K562 (cell line): ENCODE measurements around the gene WNK2. TPM values are rescaled to one million over a fixed set of nuclear protein-coding genes. Genes with fewer than 3 reads are reported as not detected.
A peak's percentile ranks its signal among the peaks of the same experiment; 100 is the strongest.

Experiments used
- ATAC-seq: fragments of 200-7000 bp; cut with Tn5 transposase; 3 replicates; pipeline ENCODE4 v1.9.1; 2020; ENCODE audit warnings: moderate library complexity
- BruUV-seq: library from RNA; stranded (reverse); fragments of 400-500 nt; replicated peaks from 2 replicates; lab custom pipeline; 2021; lab: Mats Ljungman, UMichigan
- CTCF ChIA-PET: fragments of 300-600 bp; formaldehyde crosslinking; extraction: SDS; loops from one replicate; lab custom pipeline; 2021; ENCODE audit warnings: low intra/inter-chr PET ratio; lab: Yijun Ruan, JAX
- POLR2A ChIA-PET: fragments of 300-600, 350-650 bp; sonication (Branson Sonifier 250); formaldehyde crosslinking; extraction: SDS; loops from one replicate; lab custom pipeline; 2021; ENCODE audit warnings: antibody characterized with exemption, inconsistent platforms; lab: Yijun Ruan, JAX
- DNase-seq, 4 experiments: peaks; one replicate each; pipeline versions ENCODE4 v3.0.0 to v3.0.0-alpha.2; 2011 to 2018; ENCODE audit warnings: low spot score in 3 of 4, mixed read lengths in 3 of 4; ENCODE audit errors: extremely low read depth in 1 of 4
- FAIRE-seq: peaks from 2 replicates; lab custom pipeline; 2011; peaks lifted over from hg19 to GRCh38; lab: Jason Lieb, UNC
- H2AFZ ChIP-seq: 2 replicates; pipeline ENCODE4 v1.6.0; 2011; ENCODE audit warnings: low read depth, low read length, control low read depth, inconsistent platforms
- H3K27ac ChIP-seq: fragments of 200-600 bp; 3 replicates; pipeline ENCODE4 v1.8.0; 2011; ENCODE audit warnings: low read depth, mild to moderate bottlenecking, control low read depth, inconsistent platforms, low read length, moderate library complexity, mixed read lengths; ENCODE audit errors: extremely low read depth
- H3K27me3 ChIP-seq, 2 experiments: fragments of 300-600 bp in 1 of 2; 2 replicates in 1 of 2; 3 replicates in 1 of 2; pipeline versions ENCODE4 v1.6.0 to v1.8.0; 2011; ENCODE audit warnings: inconsistent platforms in 2 of 2, low read length in 2 of 2, mild to moderate bottlenecking in 1 of 2, mixed read lengths in 1 of 2, moderate library complexity in 1 of 2; ENCODE audit not compliant: control insufficient read depth in 2 of 2, insufficient read depth in 2 of 2
- H3K36me3 ChIP-seq: fragments of 300-600 bp; 3 replicates; pipeline ENCODE4 v1.8.0; 2011; ENCODE audit warnings: mild to moderate bottlenecking, low read length, inconsistent platforms; ENCODE audit not compliant: control insufficient read depth, insufficient read depth
- H3K4me1 ChIP-seq, 2 experiments: fragments of 200-600 bp in 1 of 2; replicated peaks in 1 of 2; 2 replicates in 1 of 2; 3 replicates in 1 of 2; pipeline versions ENCODE4 v1.5.1 to v1.8.0; 2011; ENCODE audit warnings: inconsistent platforms in 2 of 2, low read length in 2 of 2, mild to moderate bottlenecking in 1 of 2, mixed read lengths in 1 of 2, moderate library complexity in 1 of 2; ENCODE audit not compliant: control insufficient read depth in 2 of 2, insufficient read depth in 2 of 2
- H3K4me2 ChIP-seq: 2 replicates; pipeline ENCODE4 v1.6.1; 2011; ENCODE audit warnings: low read length, control low read depth, inconsistent platforms, mixed read lengths; ENCODE audit not compliant: insufficient read depth
- H3K4me3 ChIP-seq: fragments of 200-600 bp; sonication (generic), shearing (Covaris generic); 2 replicates; pipeline ENCODE4 v1.5.1; 2016; ENCODE audit warnings: control low read depth, inconsistent platforms
- H3K79me2 ChIP-seq: fragments of 200-600 bp; 3 replicates; pipeline ENCODE4 v1.8.0; 2011; ENCODE audit warnings: low read length, inconsistent platforms; ENCODE audit not compliant: control insufficient read depth, insufficient read depth
- H3K9ac ChIP-seq, 2 experiments: 2 replicates each; pipeline versions ENCODE4 v1.6.0 to v1.6.1; 2011; ENCODE audit warnings: low read depth in 2 of 2, low read length in 2 of 2, control low read depth in 1 of 2, inconsistent platforms in 1 of 2, mild to moderate bottlenecking in 1 of 2, mixed read lengths in 1 of 2; ENCODE audit not compliant: insufficient read depth in 1 of 2
- H3K9me1 ChIP-seq: one replicate; pipeline ENCODE4 v1.6.0; 2011; ENCODE audit warnings: inconsistent platforms, mild to moderate bottlenecking, low read length, moderate library complexity; ENCODE audit not compliant: control insufficient read depth, insufficient read depth
- H3K9me3 ChIP-seq: replicated peaks from 2 replicates; pipeline ENCODE4 v1.5.1; 2011; ENCODE audit warnings: low read depth, low read length, inconsistent platforms; ENCODE audit not compliant: control insufficient read depth, insufficient read depth
- H4K20me1 ChIP-seq: replicated peaks from 2 replicates; pipeline ENCODE4 v1.6.1; 2011; ENCODE audit warnings: low read length, inconsistent platforms, mixed read lengths; ENCODE audit not compliant: control insufficient read depth, insufficient read depth
- CBFB ChIP-seq: sonication (generic); formaldehyde crosslinking; IDR thresholded peaks from 2 replicates; pipeline ENCODE4 v1.4.0; 2020; ENCODE audit warnings: mild to moderate bottlenecking, missing genetic modification reagents
- CCAR2 ChIP-seq: fragments of 200-400 bp; formaldehyde crosslinking; IDR thresholded peaks from 2 replicates; pipeline ENCODE4 v1.6.1; 2017; ENCODE audit warnings: mild to moderate bottlenecking, low read depth, low read length
- ELF2 ChIP-seq: fragments of 250-450 bp; sonication (Bioruptor Pico); IDR thresholded peaks from 2 replicates; pipeline ENCODE4 v1.5.0; 2021; ENCODE audit warnings: mild to moderate bottlenecking
- FOXK1 ChIP-seq: sonication (generic); formaldehyde crosslinking; IDR thresholded peaks from 2 replicates; pipeline ENCODE4 v1.8.0; 2022; ENCODE audit warnings: missing genetic modification reagents, mild to moderate bottlenecking, borderline replicate concordance
- FOXM1 ChIP-seq, 2 experiments: fragments of 450-650 bp in 1 of 2; sonication (generic) in 1 of 2; formaldehyde crosslinking in 1 of 2; IDR thresholded peaks; 2 replicates each; pipeline versions ENCODE4 v1.6.1 to v1.9.0; 2017 to 2022; ENCODE audit warnings: low read depth in 2 of 2, mild to moderate bottlenecking in 2 of 2, missing genetic modification reagents in 1 of 2, moderate library complexity in 1 of 2
- HNRNPL ChIP-seq: fragments of 200-400 bp; formaldehyde crosslinking; IDR thresholded peaks from 2 replicates; pipeline ENCODE4 v1.6.1; 2017; ENCODE audit warnings: low read depth, mild to moderate bottlenecking, low read length
- HOMEZ ChIP-seq: fragments of 250-450 bp; sonication (Bioruptor Pico); IDR thresholded peaks from 2 replicates; pipeline ENCODE4 v1.4.0; 2020; ENCODE audit warnings: mild to moderate bottlenecking, moderate library complexity
- MAX ChIP-seq: sonication (generic); formaldehyde crosslinking; IDR thresholded peaks from 2 replicates; pipeline ENCODE4 v1.9.0; 2022; ENCODE audit warnings: mild to moderate bottlenecking, missing genetic modification reagents
- NFIX ChIP-seq: fragments of 250-450 bp; sonication (Bioruptor Pico); IDR thresholded peaks from 2 replicates; pipeline ENCODE4 v1.4.0; 2020; ENCODE audit warnings: low read depth, mild to moderate bottlenecking, moderate library complexity
- SMAD2 ChIP-seq: fragments of 150-350 bp; IDR thresholded peaks from 2 replicates; pipeline ENCODE4 v1.6.1; 2014; ENCODE audit warnings: low read depth, mild to moderate bottlenecking, low read length
- ZKSCAN1 ChIP-seq: fragments of 150-350 bp; IDR thresholded peaks from 2 replicates; pipeline ENCODE4 v1.6.1; 2016; ENCODE audit warnings: low read depth, low read length
- ZNF316 ChIP-seq: fragments of 450-650 bp; IDR thresholded peaks from 2 replicates; pipeline ENCODE4 v1.6.1; 2016
- ZNF384 ChIP-seq: IDR thresholded peaks from 2 replicates; pipeline ENCODE4 v1.6.1; 2012; ENCODE audit warnings: low read depth, low read length, improper control_type of control experiment
- WGBS: fragments of 100-300 bp; shearing (Covaris generic); methylation state at CpG from one replicate; pipeline ENCODE4 v1.1.6; 2016; ENCODE audit warnings: low coverage, mixed read lengths; ENCODE audit not compliant: insufficient coverage; ENCODE audit errors: missing lambda C conversion rate; 5-methylcytosine and 5-hydroxymethylcytosine counted together
- in situ Hi-C: fragments of 300-500 bp; cut with MboI; formaldehyde crosslinking; loops from 4 replicates; pipeline ENCODE4 v1.15.0; 2018; ENCODE audit warnings: inconsistent platforms, mixed read lengths
- intact Hi-C: fragments of 100-400 bp; cut with micrococcal nuclease; formaldehyde crosslinking; loops from 2 replicates; pipeline ENCODE4 v1.14.2; 2022
- polyA plus RNA-seq, 8 experiments: library from polyadenylated mRNA; depleted of rRNA in 4 of 8; stranded (reverse) in 5 of 8; unstranded in 3 of 8; fragments of >200 nt; fragmentation: Nextera tagmentation in 2 of 8; fragmentation: Illumina TruSeq in 1 of 8; extraction: Ambion mirVana in 2 of 8; extraction: Trizol in 1 of 8; gene quantifications; 2 replicates each; pipeline versions ENCODE4 v1.2.1 to v1.2.3, GENCODE V29; 2011 to 2014; ENCODE audit warnings: inconsistent platforms in 1 of 8, missing spikeins in 1 of 8
- total RNA-seq, 7 experiments: library from RNA; depleted of rRNA in 6 of 7; stranded (reverse); fragments of >200 nt in 6 of 7; fragmentation: Illumina TruSeq in 2 of 7; extraction: Trizol in 2 of 7; gene quantifications; 2 replicates each; pipeline versions ENCODE4 v1.2.1 to v1.2.3, GENCODE V29; 2011 to 2021; ENCODE audit warnings: low replicate concordance in 1 of 7

WNK2 gene
- total and polyA plus RNA-seq, 9 of the 15 experiments (the other 6 are each of a cell fraction or from before 2014, with no cell fraction given), result 0.36 to 3.3 (median 0.64) TPM; not detected in 2

- Histone ChIP-seq H3K9me1 (no peaks in the 10 kb centered on the region), H2AFZ (no peak overlapping the region), H3K27ac (no peak overlapping the region), H3K4me2 (no peak overlapping the region), H3K4me1 (peaks cover 0 to 7% of the 10 kb centered on the region in 2 experiments; a peak in 2 of 5 replicates), H4K20me1 (peaks cover 11% of the 10 kb centered on the region), H3K27me3 (peaks cover 51 to 74% of the 10 kb centered on the region in 2 experiments), H3K79me2 (no peaks in the 10 kb centered on the region), H3K36me3 (no peaks in the 10 kb centered on the region), H3K4me3 (no peak overlapping the region), H3K9me3 (no peaks in the 10 kb centered on the region)
- BruUV-seq, result no TSS peak
- intact Hi-C loops, result no loop called here
- no peak for ATAC-seq
- in situ Hi-C loops, result no loop called here
- ChIA-PET POLR2A (no interaction called here), CTCF (no interaction called here)
- no peak for DNase-seq
- FAIRE-seq, result no peak
- TF ChIP-seq ZNF316 (0 out of 2 replicates have a peak, but pooled peaks have one; percentile 6), ELF2 (CRISPR knock-in tag) (no peak)
- TF ChIP-seq, all 486 proteins: peak for 1
- no peak overlapping the region for H3K9ac ChIP-seq
- under 1% methylated on average over 19 of the region's 22 CpGs for WGBS
Observed at GRCh38 chr9:93178851-93179786, 4.8 kb upstream of the WNK2 start.

- H3K79me2 ChIP-seq, result no peaks in the 10 kb centered on the region
- 0% methylated on average over 1 of the region's 1 CpG for WGBS
- H3K9ac ChIP-seq, result no peak overlapping the region
- no peak overlapping the region for H3K27ac ChIP-seq
- no peaks in the 10 kb centered on the region for H3K36me3 ChIP-seq
- FAIRE-seq (no peak), DNase-seq (no peak), ATAC-seq (no peak)
- no peaks in the 10 kb centered on the region for H3K9me1 ChIP-seq
- H3K4me1 ChIP-seq, result peaks cover 0 to 22% of the 10 kb centered on the region in 2 experiments; a peak in 2 of 5 replicates
- no peak overlapping the region for H2AFZ ChIP-seq
- peaks cover 16% of the 10 kb centered on the region for H4K20me1 ChIP-seq
- intact Hi-C loops (no loop called here), in situ Hi-C loops (no loop called here)
- ChIA-PET CTCF (no interaction called here), POLR2A (interaction anchor here (0.6 to 0.8 kb wide), 3 partner anchors 11 to 380 kb away, joined by 3 to 4 read pairs (median 3); no protein-coding TSS in a partner anchor)
- H3K4me3 ChIP-seq, result no peak overlapping the region
- peaks cover 45 to 63% of the 10 kb centered on the region in 2 experiments; a peak in 4 of 5 replicates for H3K27me3 ChIP-seq
- no peaks in the 10 kb centered on the region for H3K9me3 ChIP-seq
- H3K4me2 ChIP-seq, result no peak overlapping the region
- no TSS peak for BruUV-seq
- TF ChIP-seq ZKSCAN1, result no peak
- TF ChIP-seq ZNF384, result no peak
- no peak for TF ChIP-seq HNRNPL
- no peak for TF ChIP-seq FOXK1 (CRISPR knock-in tag)
- TF ChIP-seq CBFB (CRISPR knock-in tag), result no peak
- no peak for TF ChIP-seq SMAD2
- no peak for TF ChIP-seq HOMEZ (CRISPR knock-in tag)
- no peak for TF ChIP-seq MAX (CRISPR knock-in tag)
- TF ChIP-seq CCAR2, result no peak
- TF ChIP-seq FOXM1 (IDR thresholded peaks at IDR 0.05; ENCODE audit: low read depth), result no peak
- TF ChIP-seq FOXM1 (CRISPR knock-in tag; IDR thresholded peaks at IDR 0.05; ENCODE audit: low read depth), result no peak
- no peak for TF ChIP-seq NFIX (CRISPR knock-in tag)
Observed at GRCh38 chr9:93180938-93181337, 3.0 kb upstream of the WNK2 start.
